CD4-positive, alpha-beta T cell treated with Interferon gamma for 1 hour (primary cell): ENCODE data around the gene IRGC.

ENCODE experiments used
- DNase-seq: peaks from one replicate; pipeline ENCODE4 v3.0.0-alpha.2; 2020

Gene IRGC

GRCh38 chr19:43692385-43692784 lies 23.5 kb upstream of the IRGC start:
- DNase-seq, result no peak

DNA sequence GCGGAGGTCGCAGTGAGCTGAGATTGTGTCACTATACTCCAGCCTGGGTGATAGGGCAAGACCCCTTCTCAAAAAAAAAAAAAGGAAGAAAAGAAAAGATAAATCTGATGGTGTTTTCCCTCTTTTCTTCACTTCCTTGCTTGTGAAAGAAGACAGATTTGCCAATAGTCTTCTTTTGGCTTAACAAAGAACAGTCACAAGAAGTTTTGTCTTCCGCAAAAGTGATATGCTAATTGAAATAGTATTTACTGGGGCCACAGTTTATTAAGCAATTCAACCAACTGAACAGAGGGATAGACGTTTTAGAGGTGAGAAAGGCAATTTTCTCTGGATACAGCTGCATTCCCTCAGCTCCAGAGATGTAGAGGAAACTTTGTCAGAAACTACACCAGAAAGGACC lies 23.0 kb upstream of the IRGC start:
- no peak for DNase-seq

DNA sequence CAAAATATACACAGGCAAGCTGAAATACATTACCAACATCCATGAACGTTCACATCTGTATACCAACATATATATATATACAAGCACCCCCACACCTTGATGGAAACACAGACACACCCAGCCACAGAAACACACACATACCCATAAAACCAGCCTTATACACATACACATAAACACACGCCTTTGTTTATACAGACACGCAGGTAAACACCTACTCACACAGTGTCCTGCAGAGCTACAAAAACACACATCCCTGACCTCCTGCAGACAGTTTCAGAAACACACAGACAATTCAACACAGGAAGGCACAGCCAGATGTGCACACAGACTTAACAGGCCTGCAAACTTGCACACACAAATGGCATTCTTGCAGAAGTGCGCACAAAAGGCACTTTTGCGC lies 21.3 kb upstream of the IRGC start:
- DNase-seq, result no peak

DNA sequence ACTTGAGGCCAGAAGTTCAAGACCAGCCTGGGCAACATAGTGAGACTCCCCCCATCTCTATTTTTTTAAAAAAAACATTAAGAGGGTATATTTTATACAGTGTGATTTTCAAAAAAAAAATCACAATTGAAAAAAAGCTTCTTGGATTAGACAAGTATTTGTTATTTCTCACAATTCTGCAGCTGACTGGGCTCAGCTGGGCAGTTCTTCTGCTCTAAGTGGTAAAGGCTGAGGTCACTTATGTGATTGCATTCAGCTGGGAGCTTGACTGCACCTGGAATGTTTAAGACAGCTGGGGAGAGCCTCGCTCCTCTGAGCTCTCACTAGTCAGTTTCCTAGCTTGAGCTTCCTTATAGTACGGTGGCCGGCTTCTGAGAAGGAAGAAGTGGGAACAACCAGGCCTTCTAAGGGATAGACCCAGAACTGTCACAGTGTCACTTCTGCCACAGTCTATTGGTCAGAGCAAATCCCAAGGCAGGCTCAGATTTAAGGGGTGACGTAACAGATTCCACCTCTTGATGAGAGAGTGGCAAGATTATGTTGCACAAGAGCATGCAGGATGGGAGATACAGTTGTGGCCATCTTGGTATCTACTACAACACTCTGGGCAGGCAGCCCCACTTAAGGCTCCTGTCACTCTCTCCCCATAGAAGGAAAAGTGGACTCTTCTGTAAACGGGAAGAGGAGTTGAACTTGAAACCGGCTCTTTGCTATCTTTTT lies 19.7 kb upstream of the IRGC start:
- peak; percentile 14 for DNase-seq

- no peak for DNase-seq
Observed at GRCh38 chr19:43697295-43697694, 18.6 kb upstream of the IRGC start.

- DNase-seq, result no peak
Observed at GRCh38 chr19:43699506-43700394, 16.1 kb upstream of the IRGC start.

GRCh38 chr19:43700395-43701000 lies 15.4 kb upstream of the IRGC start:
- DNase-seq, result peak; percentile 15

- no peak for DNase-seq
Observed at GRCh38 chr19:43704002-43704705, 11.7 kb upstream of the IRGC start.

DNA sequence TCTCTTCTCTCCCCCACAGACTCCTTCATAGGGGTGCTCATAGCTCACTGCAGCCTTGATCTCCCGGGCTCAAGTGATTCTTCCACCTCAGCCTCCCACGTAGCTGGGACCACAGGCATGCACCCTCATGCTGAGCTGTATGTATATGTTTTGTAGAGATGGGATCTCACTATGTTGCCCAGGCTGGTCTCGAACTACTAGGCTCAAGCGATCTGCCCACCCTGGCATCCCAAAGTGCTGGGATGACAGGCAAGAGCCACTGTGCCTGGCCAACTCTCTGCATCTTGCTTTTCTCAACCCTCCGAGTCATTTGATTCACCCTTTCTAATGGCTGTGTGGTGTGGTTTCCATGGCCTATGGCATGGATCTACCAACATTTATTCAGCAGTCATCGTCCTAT lies 10.1 kb upstream of the IRGC start:
- DNase-seq, result no peak

GRCh38 chr19:43707158-43707712 lies 8.6 kb upstream of the IRGC start:
- DNase-seq, result no peak

- DNase-seq, result no peak
Observed at GRCh38 chr19:43708716-43709115, 7.2 kb upstream of the IRGC start.

GRCh38 chr19:43711751-43712355 lies 4.0 kb upstream of the IRGC start:
- DNase-seq, result no peak

DNA sequence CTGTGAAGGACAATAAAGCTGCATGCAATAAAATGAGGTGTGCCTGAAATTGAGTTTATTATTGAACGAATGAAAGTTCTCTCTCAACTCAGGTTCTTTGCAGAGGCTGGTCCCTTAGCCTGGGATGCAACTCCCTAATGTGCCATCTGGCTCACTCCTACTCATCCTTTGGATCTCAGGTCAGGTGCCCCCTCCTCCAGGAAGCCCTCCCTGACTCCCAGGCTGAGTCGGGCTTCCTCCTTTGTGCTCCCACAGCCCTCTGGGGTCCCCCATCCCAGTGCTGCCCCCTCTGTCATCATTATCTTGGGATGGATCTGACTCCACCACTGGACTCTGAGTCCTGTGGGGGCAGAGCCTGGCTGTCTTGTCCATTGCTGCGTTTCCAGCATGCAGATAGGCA lies 2.7 kb upstream of the IRGC start:
- no peak for DNase-seq

GRCh38 chr19:43718627-43719377 lies 2.9 kb downstream of the IRGC start:
- no peak for DNase-seq

GRCh38 chr19:43719378-43719868 lies 3.5 kb downstream of the IRGC start:
- no peak for DNase-seq

DNA sequence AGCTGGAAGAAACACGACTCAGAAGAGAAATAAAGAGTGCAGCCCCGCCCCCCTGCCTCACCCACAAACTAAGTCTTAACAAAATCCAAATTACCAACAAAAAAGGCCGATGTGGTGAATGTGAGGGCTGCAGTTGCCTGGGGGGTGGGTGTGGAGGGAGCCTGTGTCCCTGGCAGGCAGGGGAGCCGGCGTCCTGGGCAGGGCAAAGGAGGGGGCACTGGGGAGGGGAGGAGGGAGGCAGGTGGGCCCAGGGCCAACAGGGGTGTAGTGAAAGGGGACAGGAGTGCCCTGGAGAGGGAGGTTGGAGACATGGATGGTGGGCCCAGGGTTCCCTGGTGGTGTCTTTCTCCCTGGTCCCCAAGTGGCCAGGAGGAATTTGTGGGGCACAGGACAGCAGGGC lies 4.0 kb downstream of the IRGC start:
- no peak for DNase-seq

DNA sequence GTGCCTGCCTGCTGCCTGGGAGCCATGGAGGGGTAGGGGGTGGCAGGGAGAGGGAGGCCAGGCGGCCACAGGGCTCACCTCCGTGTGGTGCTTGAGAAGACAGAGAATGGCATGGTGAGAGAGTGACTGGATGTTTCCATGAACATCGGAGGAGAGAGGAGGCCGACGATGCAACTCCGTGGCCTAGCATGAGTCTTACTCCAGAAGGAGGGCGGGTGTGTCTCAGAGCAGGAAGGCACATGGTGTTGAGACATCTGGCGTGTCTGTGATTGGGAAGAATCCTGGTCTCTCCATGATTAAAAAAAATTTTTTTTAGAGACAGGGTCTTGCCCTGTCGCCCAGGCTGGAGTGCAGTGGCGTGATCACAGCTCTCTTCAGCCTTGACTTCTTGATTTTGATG lies 5.1 kb downstream of the IRGC start:
- DNase-seq, result no peak

GRCh38 chr19:43721469-43722048 lies 5.7 kb downstream of the IRGC start:
- DNase-seq, result no peak

DNA sequence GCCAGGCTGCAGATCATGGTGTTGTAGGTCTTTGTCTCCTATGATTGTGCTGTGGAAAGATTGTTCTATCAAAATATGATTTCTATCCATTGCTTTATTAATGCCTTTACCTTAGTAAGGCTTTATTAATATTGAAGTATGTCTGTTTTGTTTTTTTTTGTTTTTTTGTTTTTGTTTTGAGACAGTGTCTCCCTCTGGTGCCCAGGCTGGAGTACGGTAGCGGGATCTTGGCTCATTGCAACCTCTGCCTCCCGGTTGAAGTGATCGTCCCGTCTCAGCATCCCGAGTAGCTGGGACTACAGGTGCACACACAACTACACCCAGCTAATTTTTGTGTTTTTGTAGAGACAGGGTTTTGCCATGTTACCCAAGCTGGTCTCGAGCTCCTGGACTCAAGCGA lies 7.7 kb downstream of the IRGC start:
- DNase-seq, result no peak

- DNase-seq, result no peak
Observed at GRCh38 chr19:43724896-43725295, 9.0 kb downstream of the IRGC start.

- DNase-seq, result no peak
Observed at GRCh38 chr19:43725468-43725867, 9.6 kb downstream of the IRGC start.
